CD4-positive, alpha-beta T cell (primary cell): ENCODE data around the gene BPIFB6. TPM values are rescaled to one million over a fixed set of nuclear protein-coding genes. Genes with fewer than 3 reads are reported as not detected.

Experiments
- ATAC-seq: fragments of 200-7000 bp; cut with Tn5 transposase; one replicate; pipeline ENCODE4 v1.10.0; 2022; ENCODE audit warnings: mild to moderate bottlenecking; ENCODE audit not compliant: poor library complexity
- CTCF ChIA-PET: fragments of 350-600 bp; sonication (Branson Sonifier 250); formaldehyde crosslinking; loops from one replicate; lab custom pipeline; 2021; ENCODE audit warnings: antibody characterized with exemption, inconsistent platforms; lab: Charles Lee
- POLR2A ChIA-PET: fragments of 350-600 bp; sonication (Branson Sonifier 250); formaldehyde crosslinking; loops from one replicate; lab custom pipeline; 2021; ENCODE audit warnings: antibody characterized with exemption, inconsistent platforms; lab: Charles Lee
- DNase-seq, 14 experiments: peaks; one replicate each; pipeline ENCODE4 v3.0.0-alpha.2; 2013 to 2020; ENCODE audit warnings: mixed read lengths in 2 of 14
- H3K27ac ChIP-seq, 2 donors: one replicate each; pipeline versions ENCODE4 v1.5.1 to v1.7.0; 2013; ENCODE audit warnings: low read length in 2 of 2, low read depth in 1 of 2, mild to moderate bottlenecking in 1 of 2
- H3K27me3 ChIP-seq, 2 experiments: 1 replicate in 1 of 2; 2 replicates in 1 of 2; pipeline versions ENCODE4 v1.6.1 to v1.7.0; 2013; ENCODE audit warnings: low read length in 2 of 2, control low read depth in 1 of 2, mild to moderate bottlenecking in 1 of 2, moderate library complexity in 1 of 2; ENCODE audit not compliant: insufficient read depth in 2 of 2, control insufficient read depth in 1 of 2
- H3K36me3 ChIP-seq: one replicate; pipeline ENCODE4 v1.6.1; 2013; ENCODE audit warnings: low read length, control low read depth; ENCODE audit not compliant: insufficient read depth
- H3K4me1 ChIP-seq: one replicate; pipeline ENCODE4 v1.6.1; 2013; ENCODE audit warnings: low read length, control low read depth; ENCODE audit not compliant: insufficient read depth
- H3K4me3 ChIP-seq: one replicate; pipeline ENCODE4 v1.5.1; 2013; ENCODE audit warnings: mild to moderate bottlenecking, low read length, moderate library complexity
- H3K9me3 ChIP-seq, 2 experiments: 1 replicate in 1 of 2; 2 replicates in 1 of 2; pipeline versions ENCODE4 v1.6.1 to v1.7.0; 2013; ENCODE audit warnings: low read length in 2 of 2, mild to moderate bottlenecking in 2 of 2, control low read depth in 1 of 2, moderate library complexity in 1 of 2; ENCODE audit not compliant: control insufficient read depth in 1 of 2, insufficient read depth in 1 of 2
- H3K27ac Mint-ChIP-seq: one replicate; pipeline ENCODE4 v1.8.0; 2020; ENCODE audit warnings: mixed read lengths
- H3K27me3 Mint-ChIP-seq: one replicate; pipeline ENCODE4 v1.8.0; 2021; ENCODE audit warnings: mixed read lengths
- H3K36me3 Mint-ChIP-seq: one replicate; pipeline ENCODE4 v1.8.0; 2021; ENCODE audit warnings: low read depth, mixed read lengths
- H3K4me1 Mint-ChIP-seq: one replicate; pipeline ENCODE4 v1.8.0; 2021; ENCODE audit warnings: low read depth, mixed read lengths
- H3K4me3 Mint-ChIP-seq: one replicate; pipeline ENCODE4 v1.8.0; 2020; ENCODE audit warnings: mild to moderate bottlenecking, mixed read lengths
- H3K9me3 Mint-ChIP-seq: one replicate; pipeline ENCODE4 v1.8.0; 2020; ENCODE audit warnings: mixed read lengths
- CTCF ChIP-seq: fragments of 200-600 bp; IDR thresholded peaks from one replicate; pipeline ENCODE4 v1.8.0; 2022; ENCODE audit warnings: antibody characterized with exemption, mild to moderate bottlenecking
- intact Hi-C, 2 experiments: fragments of 100-400 bp; cut with DNase I in 1 of 2; cut with micrococcal nuclease in 1 of 2; formaldehyde crosslinking; loops; one replicate each; pipeline versions ENCODE4 v1.15.1 to v1.9.0; 2023 to 2025; cut with DNase I, micrococcal nuclease
- total RNA-seq, 174 experiments: library from RNA in 2 of 174; stranded (reverse) in 2 of 174; gene quantifications; one replicate each; pipeline ENCODE4 v1.2.3 and lab custom pipeline; 2021 to 2026

The BPIFB6 gene
- total RNA-seq, 2 experiments from 2014 or later: not detected

DNA sequence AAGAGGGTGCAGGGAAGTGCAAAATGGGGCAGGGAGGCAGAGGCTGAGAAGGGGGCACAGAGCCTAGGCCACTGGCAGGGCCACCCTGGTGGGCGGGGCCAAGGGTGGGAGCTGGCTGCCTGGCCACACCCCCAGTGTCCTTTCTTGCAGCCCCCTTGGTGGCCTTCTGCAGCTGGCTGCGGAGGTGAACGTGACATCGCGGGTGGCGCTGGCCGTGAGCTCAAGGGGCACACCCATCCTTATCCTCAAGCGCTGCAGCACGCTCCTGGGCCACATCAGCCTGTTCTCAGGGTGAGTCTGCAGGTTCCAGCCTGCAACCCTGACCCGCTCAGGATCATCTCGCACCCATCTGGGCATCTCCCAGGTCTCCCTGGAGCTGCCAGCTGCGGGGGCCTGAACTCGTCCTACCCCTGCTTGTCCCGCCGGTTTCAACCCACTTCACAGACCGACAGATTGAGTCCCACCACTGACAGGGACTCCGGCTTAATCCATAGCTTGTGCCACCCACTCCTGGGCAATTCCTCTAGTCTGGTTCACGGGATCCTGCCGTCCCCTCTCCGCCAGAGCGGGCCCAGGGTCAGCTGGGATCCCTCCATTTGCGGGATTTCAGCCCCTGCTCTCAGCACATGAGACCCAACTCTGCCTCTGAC is 28.4 kb downstream of the BPIFB6 start:
- no peaks in the 10 kb centered on the region for H3K4me1 ChIP-seq
- Mint-ChIP-seq H3K27me3 (no peaks in the 10 kb centered on the region), H3K4me3 (no peak overlapping the region), H3K4me1 (no peaks in the 10 kb centered on the region), H3K36me3 (no peaks in the 10 kb centered on the region), H3K27ac (no peak overlapping the region), H3K9me3 (no peaks in the 10 kb centered on the region)
- intact Hi-C loops: no loop called here
- POLR2A ChIA-PET: no interaction called here
- TF ChIP-seq CTCF: no peak
- no peak overlapping the region for H3K27ac ChIP-seq
- CTCF ChIA-PET: no interaction called here
- no peak overlapping the region for H3K4me3 ChIP-seq
- no peaks in the 10 kb centered on the region for H3K36me3 ChIP-seq
- no peaks in the 10 kb centered on the region for H3K9me3 ChIP-seq
- DNase-seq (no peak), ATAC-seq (no peak)
- no peaks in the 10 kb centered on the region for H3K27me3 ChIP-seq

- Mint-ChIP-seq H3K4me3 (no peak overlapping the region), H3K36me3 (no peaks in the 10 kb centered on the region), H3K27ac (no peak overlapping the region), H3K27me3 (no peaks in the 10 kb centered on the region), H3K9me3 (no peaks in the 10 kb centered on the region), H3K4me1 (no peaks in the 10 kb centered on the region)
- DNase-seq (no peak), ATAC-seq (no peak)
- no peak overlapping the region for H3K27ac ChIP-seq
- H3K9me3 ChIP-seq: no peaks in the 10 kb centered on the region
- CTCF ChIA-PET: no interaction called here
- H3K4me1 ChIP-seq: no peaks in the 10 kb centered on the region
- no peak for TF ChIP-seq CTCF
- no peak overlapping the region for H3K4me3 ChIP-seq
- no peaks in the 10 kb centered on the region for H3K27me3 ChIP-seq
- no peaks in the 10 kb centered on the region for H3K36me3 ChIP-seq
- POLR2A ChIA-PET: no interaction called here
- intact Hi-C loops: no loop called here
Measured at GRCh38 chr20:33061658-33062028, 30.2 kb downstream of the BPIFB6 start.

DNA sequence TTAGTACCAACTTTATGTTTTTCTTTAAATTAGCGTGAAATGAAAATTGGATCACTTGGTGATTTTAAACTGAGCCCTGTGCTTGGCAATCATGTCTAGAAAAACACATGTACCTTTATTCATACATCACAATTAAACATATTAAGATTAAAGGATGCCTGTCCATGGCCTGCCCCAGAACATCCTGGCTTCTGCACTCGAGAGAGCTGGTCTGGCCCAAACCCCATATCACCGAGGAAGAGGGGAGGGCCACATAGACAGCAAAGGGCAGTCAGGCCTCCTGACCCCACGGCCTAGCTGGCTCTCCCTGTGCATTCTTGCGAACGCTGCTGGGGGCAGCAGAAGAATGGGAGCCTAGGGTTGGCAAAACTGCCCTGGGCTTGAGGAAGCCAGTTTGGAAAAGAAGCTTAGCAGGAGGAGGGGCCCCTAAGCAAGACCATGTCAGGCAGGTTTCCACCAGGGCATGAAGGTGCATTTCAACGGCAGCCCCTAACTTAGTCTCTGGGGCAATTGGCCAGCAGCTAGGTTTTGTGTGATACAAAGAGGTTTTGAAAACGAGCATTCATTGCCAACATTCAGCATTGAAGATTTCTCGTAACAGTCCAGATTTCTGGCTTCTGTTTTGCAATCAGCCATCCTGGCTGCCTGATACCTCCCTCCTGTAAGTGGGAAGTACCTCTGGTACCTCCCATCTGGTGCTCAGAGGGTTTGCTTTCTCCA is 30.8 kb downstream of the BPIFB6 start:
- Histone ChIP-seq H3K27ac (no peak overlapping the region), H3K4me3 (no peak overlapping the region), H3K9me3 (no peaks in the 10 kb centered on the region), H3K27me3 (no peaks in the 10 kb centered on the region), H3K36me3 (no peaks in the 10 kb centered on the region), H3K4me1 (no peaks in the 10 kb centered on the region)
- CTCF ChIA-PET: no interaction called here
- TF ChIP-seq CTCF: no peak
- Mint-ChIP-seq H3K4me1 (no peaks in the 10 kb centered on the region), H3K27ac (no peak overlapping the region), H3K4me3 (no peak overlapping the region), H3K36me3 (no peaks in the 10 kb centered on the region), H3K27me3 (no peaks in the 10 kb centered on the region), H3K9me3 (no peaks in the 10 kb centered on the region)
- POLR2A ChIA-PET: no interaction called here
- intact Hi-C loops: no loop called here
- ATAC-seq (no peak), DNase-seq (no peak)
